Activated naive CD8-positive, alpha-beta T cell treated with anti-CD3 and anti-CD28 coated beads, Interleukin-2, amount 50 U/mL, for 24 hours (primary cell): ENCODE data around the gene THRB.

Experiments used
- ATAC-seq: fragments of 150-1000 bp; cut with Tn5 transposase; one replicate; pipeline ENCODE4 v1.10.0; 2021
- DNase-seq: peaks from one replicate; pipeline ENCODE4 v3.0.0; 2021
- H3K27ac Mint-ChIP-seq: one replicate; pipeline ENCODE4 v1.8.0; 2021; ENCODE audit warnings: mild to moderate bottlenecking, mixed read lengths
- H3K27me3 Mint-ChIP-seq: one replicate; pipeline ENCODE4 v1.8.0; 2021; ENCODE audit warnings: mixed read lengths
- H3K36me3 Mint-ChIP-seq: one replicate; pipeline ENCODE4 v1.8.0; 2021; ENCODE audit warnings: low read depth, mixed read lengths
- H3K4me1 Mint-ChIP-seq: one replicate; pipeline ENCODE4 v1.8.0; 2021; ENCODE audit warnings: mixed read lengths
- H3K4me3 Mint-ChIP-seq: one replicate; pipeline ENCODE4 v1.8.0; 2021; ENCODE audit warnings: mild to moderate bottlenecking, moderate library complexity, mixed read lengths
- H3K9me3 Mint-ChIP-seq: one replicate; pipeline ENCODE4 v1.8.0; 2021; ENCODE audit warnings: mixed read lengths

Gene THRB

DNA sequence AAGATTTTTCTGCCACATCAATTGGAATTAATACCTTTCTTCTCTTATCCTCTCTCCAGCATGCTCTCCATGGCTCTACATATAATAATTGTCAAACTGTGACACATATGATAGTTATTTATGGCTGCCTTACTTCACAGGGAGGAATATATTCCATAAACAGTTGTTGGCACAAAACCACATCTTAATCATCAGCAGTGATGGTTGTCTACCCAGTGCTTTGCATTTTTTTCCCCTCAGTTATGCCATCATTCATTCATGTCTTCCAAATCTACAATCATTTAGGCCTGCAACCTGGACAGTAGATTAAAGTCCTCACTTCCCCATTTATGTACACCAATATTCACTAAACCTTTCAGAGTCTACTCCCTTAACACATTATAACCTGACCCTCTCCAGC lies 107.7 kb downstream of the THRB start:
- H3K4me1 Mint-ChIP-seq, result no peaks in the 10 kb centered on the region
- no peak overlapping the region for H3K4me3 Mint-ChIP-seq
- no peaks in the 10 kb centered on the region for H3K9me3 Mint-ChIP-seq
- no peaks in the 10 kb centered on the region for H3K36me3 Mint-ChIP-seq
- ATAC-seq (no peak), DNase-seq (no peak)
- no peak overlapping the region for H3K27ac Mint-ChIP-seq
- no peaks in the 10 kb centered on the region for H3K27me3 Mint-ChIP-seq

DNA sequence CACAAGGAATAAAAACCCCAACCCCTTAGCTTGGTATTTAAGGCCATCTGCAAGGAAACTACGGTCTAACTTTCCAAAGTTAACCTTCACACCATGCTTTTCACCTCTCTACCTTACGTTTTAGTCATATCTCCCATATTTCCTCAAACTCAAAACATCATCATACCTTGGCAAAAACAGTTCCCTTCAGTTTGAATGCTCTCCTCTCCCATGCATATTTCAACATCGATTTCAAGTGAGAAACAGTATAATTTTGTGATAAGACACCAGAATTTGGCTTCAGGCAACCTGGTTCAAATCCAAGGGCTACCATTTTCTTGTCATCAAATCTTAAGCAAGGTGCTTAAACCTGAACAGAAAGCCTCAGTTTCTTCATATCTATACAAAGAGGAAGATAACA lies 108.2 kb downstream of the THRB start:
- Mint-ChIP-seq H3K9me3 (no peaks in the 10 kb centered on the region), H3K4me1 (no peaks in the 10 kb centered on the region), H3K27me3 (no peaks in the 10 kb centered on the region), H3K27ac (no peak overlapping the region), H3K4me3 (no peak overlapping the region), H3K36me3 (no peaks in the 10 kb centered on the region)
- no peak for DNase-seq
- ATAC-seq, result no peak

DNA sequence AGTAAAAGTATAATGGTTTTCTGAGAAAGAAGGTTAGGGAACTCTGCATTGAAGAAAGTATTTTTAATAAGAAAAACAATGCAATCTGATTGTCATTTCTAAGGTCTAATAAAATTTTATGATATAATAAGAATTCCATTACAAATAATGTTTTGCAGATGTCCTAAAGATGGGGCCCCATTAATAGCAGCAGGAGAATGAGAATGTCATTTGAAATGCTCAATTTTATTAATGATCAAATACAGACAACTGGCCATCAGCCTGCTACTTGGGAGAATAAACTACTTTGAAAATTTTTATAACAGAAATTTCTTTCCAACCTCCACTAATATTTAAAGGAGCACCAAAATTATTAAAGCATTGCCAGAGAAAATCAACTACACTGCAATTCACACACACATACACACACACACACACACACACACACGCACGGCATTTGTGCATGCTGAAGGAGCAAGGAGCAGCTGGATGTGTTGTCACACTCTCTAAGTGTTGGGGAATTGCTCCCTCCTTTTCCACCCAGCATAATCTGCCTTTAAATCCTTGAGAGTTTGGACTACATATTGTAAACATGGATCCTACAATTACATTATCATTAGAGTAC lies 109.5 kb downstream of the THRB start:
- no peak overlapping the region for H3K4me3 Mint-ChIP-seq
- DNase-seq (no peak), ATAC-seq (no peak)
- no peaks in the 10 kb centered on the region for H3K36me3 Mint-ChIP-seq
- H3K9me3 Mint-ChIP-seq, result no peaks in the 10 kb centered on the region
- no peaks in the 10 kb centered on the region for H3K4me1 Mint-ChIP-seq
- H3K27ac Mint-ChIP-seq, result no peak overlapping the region
- H3K27me3 Mint-ChIP-seq, result peaks cover 4% of the 10 kb centered on the region

DNA sequence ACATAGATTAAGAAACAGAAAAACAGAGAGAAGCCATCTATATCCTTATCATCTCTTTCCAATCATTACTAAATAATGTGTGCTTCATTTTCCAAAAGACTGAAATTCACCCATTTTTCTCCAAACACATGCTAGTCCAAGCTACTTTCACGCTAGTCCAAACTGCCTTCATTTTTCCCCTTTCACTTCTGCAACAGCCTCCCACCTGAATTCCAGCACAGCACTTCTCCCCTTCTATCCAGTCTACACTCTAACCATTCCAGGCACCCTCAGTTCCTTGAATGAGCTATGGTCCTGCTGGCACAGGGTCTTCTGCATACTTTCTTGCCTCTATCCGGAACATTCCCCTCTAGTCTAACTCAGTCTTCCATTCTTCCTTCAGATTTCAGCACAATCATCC lies 112.0 kb downstream of the THRB start:
- Mint-ChIP-seq H3K4me3 (no peak overlapping the region), H3K27me3 (peaks cover 4% of the 10 kb centered on the region), H3K4me1 (no peaks in the 10 kb centered on the region), H3K36me3 (no peaks in the 10 kb centered on the region), H3K27ac (no peak overlapping the region), H3K9me3 (no peaks in the 10 kb centered on the region)
- no peak for ATAC-seq
- DNase-seq, result no peak

DNA sequence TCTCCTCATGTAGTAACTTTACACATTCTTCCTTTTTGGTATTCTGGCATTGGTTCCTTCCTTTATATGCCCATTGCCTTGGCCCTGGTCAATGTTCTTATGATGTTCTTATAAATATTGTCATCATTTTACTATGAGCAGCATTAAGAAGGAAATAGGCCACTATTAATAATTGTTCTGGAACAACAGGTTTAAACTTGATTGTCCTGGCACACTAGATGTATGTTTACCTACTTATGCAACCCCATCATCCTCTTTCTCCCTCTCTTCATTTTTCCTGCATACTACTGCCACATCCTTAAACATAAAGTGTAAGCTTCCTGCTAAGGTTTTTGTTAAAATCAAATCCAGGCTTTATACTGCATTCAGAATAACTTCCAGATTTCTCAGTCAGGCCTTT lies 114.7 kb downstream of the THRB start:
- H3K9me3 Mint-ChIP-seq, result no peaks in the 10 kb centered on the region
- H3K27me3 Mint-ChIP-seq, result peaks cover 5% of the 10 kb centered on the region
- DNase-seq, result no peak
- no peak overlapping the region for H3K27ac Mint-ChIP-seq
- no peak for ATAC-seq
- no peaks in the 10 kb centered on the region for H3K36me3 Mint-ChIP-seq
- H3K4me1 Mint-ChIP-seq, result no peaks in the 10 kb centered on the region
- H3K4me3 Mint-ChIP-seq, result no peak overlapping the region

DNA sequence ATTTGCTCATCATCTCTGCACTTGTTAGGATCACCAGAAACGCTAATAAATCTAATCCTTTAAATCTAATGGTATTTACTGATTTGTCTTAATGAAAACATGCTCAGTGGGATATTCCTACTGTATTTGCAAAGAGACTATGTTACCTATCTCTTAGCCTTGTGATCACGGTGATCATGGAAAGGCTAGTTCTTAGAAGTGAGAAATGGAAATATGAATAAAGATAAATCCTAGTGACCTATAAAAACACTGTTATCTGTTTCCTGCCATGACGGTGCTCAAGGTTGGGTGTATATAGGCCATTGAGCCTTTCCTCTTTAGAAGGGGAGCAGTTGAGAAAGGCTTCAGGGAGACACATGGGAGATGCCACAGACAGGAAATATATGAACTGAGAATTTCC lies 116.3 kb downstream of the THRB start:
- Mint-ChIP-seq H3K4me1 (no peaks in the 10 kb centered on the region), H3K36me3 (no peaks in the 10 kb centered on the region), H3K9me3 (no peaks in the 10 kb centered on the region), H3K27ac (no peak overlapping the region), H3K27me3 (peaks cover 5% of the 10 kb centered on the region), H3K4me3 (no peak overlapping the region)
- DNase-seq, result no peak
- no peak for ATAC-seq

DNA sequence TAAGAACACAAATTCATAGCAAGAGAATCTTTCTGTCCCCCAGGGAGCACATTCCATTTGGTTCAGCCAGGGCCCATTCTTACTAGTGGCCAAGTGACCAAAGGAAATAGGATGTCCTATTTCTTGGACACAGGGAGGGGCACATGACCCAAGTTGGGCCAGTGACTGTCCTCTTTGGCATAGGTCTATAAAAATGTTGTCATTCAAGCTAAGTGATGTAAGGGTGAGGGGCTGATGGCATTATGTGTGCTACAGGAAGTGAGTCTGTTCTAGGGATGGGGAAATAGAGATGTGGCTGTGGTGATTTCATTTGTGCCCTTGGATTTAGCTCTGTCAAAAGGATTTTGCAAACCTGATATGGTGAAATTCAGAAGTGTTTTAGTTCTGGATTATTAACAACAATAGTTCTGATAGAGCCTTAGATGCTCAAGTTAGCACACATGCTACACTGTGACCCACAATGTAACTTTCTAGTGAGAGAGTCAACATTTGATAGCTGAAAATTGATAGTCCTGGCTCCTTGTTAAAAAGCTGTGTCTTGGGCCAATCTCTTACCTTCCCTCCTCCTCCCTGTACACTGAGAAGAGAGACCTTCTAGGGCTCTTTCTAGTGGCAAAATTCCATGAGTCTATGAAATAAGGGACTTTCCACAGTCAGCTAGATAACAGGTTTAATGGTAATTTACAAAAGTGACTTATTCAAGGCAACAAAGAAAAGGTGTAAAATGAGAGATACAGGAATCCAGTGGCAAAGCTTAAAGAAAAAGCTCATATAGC lies 117.2 kb downstream of the THRB start:
- no peak for ATAC-seq
- DNase-seq, result no peak
- Mint-ChIP-seq H3K4me3 (no peak overlapping the region), H3K27ac (no peak overlapping the region), H3K4me1 (no peaks in the 10 kb centered on the region), H3K36me3 (no peaks in the 10 kb centered on the region), H3K27me3 (peaks cover 5% of the 10 kb centered on the region), H3K9me3 (no peaks in the 10 kb centered on the region)

DNA sequence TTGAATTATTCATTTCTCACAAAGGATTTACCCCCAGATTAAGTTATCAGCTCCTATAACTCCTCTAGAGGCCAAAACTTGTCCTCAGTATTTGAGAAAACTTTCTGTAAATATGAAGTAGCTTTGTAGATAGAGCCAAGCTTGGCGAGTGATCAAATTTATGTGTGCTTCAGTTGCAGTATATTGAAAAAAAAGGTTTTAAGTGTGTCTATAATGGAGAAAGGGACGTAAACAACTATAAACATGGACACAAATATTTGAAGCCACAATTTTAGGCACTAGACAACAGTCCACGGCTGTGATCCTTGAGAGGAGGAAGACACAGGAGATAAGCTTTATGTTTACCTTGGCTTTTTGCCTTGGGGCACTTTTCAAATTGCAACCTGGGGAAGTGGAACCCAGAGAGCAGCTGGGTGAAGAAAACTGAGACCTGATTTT lies 118.7 kb downstream of the THRB start:
- Mint-ChIP-seq H3K36me3 (no peaks in the 10 kb centered on the region), H3K4me3 (no peak overlapping the region), H3K9me3 (no peaks in the 10 kb centered on the region), H3K4me1 (no peaks in the 10 kb centered on the region), H3K27ac (no peak overlapping the region), H3K27me3 (peaks cover 5% of the 10 kb centered on the region)
- ATAC-seq (no peak), DNase-seq (no peak)

DNA sequence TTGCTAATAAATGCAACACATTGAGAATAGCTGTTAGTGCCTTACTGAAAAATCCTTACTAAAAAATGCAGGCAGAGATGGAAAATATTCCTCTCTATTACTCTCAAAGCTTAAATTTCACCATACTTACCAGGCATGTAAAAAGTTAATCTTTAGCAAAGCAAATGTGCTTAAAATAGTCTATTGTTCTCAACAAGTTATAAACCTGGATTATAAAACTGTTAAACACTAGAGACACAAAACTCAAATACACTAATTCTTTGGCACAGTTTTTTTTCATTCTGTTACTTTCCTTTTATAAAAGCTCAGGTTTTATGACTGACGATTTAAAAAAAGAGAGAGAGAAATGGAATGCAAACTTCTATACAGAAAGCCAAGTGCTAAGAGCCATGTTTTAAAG lies 119.8 kb downstream of the THRB start:
- Mint-ChIP-seq H3K27me3 (peaks cover 2% of the 10 kb centered on the region), H3K27ac (no peak overlapping the region), H3K9me3 (no peaks in the 10 kb centered on the region), H3K4me3 (no peak overlapping the region), H3K4me1 (no peaks in the 10 kb centered on the region), H3K36me3 (no peaks in the 10 kb centered on the region)
- DNase-seq, result no peak
- no peak for ATAC-seq

DNA sequence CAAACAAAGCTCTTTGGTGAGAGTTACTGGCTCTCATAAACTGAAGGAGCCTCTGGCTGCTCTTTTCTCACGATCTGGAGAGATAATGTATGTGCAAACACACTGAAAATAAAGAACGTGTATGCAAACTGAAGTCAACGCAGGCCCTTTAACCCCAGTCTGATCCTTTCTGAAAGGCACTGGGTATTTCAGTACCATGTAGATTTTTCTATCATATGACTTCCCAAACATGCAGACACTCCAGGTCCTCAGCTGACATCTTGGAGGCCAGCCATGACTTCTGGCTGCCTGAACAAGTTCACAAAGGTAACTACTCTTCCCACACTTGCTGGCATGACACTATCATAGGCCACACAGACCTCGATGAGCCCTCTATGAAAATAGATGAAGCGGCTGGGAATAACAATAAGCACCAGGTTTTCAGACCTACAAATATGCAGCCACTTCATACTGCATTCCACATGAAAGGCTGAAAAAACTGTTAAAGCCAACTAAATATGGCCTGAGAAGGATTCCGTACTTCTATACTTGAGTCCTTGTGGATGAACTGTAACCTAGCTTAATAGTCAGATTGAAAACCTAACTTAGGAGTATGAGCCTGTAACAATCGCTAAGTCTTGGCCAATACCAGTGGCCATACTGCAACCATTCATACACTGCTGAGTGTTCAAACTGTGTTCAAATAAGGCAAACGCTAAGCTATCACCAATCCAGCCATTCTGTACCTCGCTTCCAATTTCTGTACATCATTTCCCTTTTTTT lies 121.3 kb downstream of the THRB start:
- no peaks in the 10 kb centered on the region for H3K4me1 Mint-ChIP-seq
- H3K27ac Mint-ChIP-seq, result no peak overlapping the region
- H3K36me3 Mint-ChIP-seq, result no peaks in the 10 kb centered on the region
- ATAC-seq (no peak), DNase-seq (no peak)
- H3K4me3 Mint-ChIP-seq, result no peak overlapping the region
- H3K9me3 Mint-ChIP-seq, result peaks cover 4% of the 10 kb centered on the region
- H3K27me3 Mint-ChIP-seq, result peaks cover 2% of the 10 kb centered on the region

DNA sequence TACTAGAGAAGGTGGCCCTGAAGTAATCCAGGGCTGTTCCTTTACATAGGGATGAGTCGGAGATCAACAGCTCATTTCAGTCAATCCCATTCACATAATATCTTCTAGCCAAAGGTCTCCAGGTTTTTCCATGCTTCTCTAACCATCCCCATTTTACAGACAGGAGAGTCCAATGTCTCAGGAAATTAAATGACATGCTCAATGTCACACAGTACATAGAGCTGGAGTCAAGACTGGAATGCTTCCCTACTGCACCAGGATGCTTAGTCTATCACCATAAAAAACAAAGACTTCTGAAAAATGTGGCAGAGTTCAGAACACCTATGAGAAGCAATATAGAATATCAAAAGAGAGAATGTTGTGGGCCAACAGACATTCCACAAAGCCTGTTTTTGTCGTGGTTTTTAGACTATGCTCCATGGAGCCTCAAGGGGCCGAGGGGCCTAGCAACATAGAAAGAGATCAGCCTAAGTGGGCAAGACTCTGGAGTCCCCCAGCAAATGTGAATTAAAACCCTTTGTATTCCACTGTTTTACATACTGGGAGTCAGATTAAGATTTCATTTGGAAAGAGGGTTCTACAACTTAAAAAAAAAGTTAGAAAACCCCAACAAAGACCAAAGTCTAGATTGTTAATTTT lies 122.0 kb downstream of the THRB start:
- Mint-ChIP-seq H3K36me3 (no peaks in the 10 kb centered on the region), H3K9me3 (peaks cover 4% of the 10 kb centered on the region), H3K4me3 (no peak overlapping the region), H3K27ac (no peak overlapping the region), H3K27me3 (peaks cover 2% of the 10 kb centered on the region), H3K4me1 (no peaks in the 10 kb centered on the region)
- ATAC-seq (no peak), DNase-seq (no peak)

DNA sequence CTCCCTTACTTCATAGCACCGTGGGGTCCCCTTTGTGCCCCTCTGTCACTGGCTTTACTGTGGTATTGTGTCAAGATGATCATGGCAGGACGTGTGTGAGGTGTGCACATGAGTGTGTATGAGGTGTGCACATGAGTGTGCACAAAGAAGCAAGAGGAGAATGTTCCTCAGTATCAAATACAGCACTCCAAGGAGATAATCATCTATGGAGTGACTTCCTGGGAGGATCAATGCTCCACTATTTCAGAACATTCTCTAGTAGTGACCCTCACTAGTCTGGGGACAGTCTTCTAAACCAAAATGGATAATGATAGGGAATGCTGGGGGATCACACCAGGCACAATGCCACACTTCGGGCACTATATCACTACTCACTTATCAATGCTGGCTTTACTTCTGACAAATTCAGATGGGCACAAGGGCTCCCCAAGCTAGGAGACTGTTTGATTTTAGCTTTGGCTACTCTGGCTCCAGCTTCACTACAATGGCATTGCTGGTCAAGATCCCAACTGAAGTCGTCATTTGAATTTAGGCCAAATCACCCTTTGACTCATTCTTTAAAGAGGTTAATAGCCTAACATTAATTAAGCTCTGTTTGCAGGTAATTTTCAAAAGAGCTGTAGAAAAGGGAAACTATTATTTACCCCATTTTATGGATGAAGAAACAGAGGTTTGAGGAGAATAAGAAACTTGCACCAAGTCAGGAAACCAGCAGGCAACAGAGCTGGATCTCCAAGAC lies 124.1 kb downstream of the THRB start:
- peaks cover 4% of the 10 kb centered on the region for H3K9me3 Mint-ChIP-seq
- H3K27me3 Mint-ChIP-seq, result no peaks in the 10 kb centered on the region
- no peak overlapping the region for H3K4me3 Mint-ChIP-seq
- H3K36me3 Mint-ChIP-seq, result no peaks in the 10 kb centered on the region
- H3K4me1 Mint-ChIP-seq, result no peaks in the 10 kb centered on the region
- no peak for ATAC-seq
- no peak overlapping the region for H3K27ac Mint-ChIP-seq
- no peak for DNase-seq

DNA sequence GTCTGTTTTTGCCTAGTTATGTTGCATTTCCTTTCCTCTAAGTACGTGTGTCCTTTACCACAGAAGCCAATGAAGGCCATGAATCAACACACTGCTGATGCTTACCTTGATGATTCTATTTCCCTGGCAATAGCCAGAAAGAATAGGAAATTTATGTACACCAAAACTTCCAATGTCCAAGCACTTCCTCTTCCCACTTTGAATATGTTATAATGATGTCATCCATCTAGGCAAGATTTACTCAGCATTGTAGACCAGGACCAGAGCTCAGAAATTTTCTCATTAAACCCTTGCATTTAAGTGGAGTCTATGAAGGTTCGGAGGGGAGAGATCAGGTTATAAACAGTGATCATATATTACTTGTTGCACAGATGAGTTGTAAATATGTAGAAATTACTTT lies 126.0 kb downstream of the THRB start:
- Mint-ChIP-seq H3K4me3 (no peak overlapping the region), H3K4me1 (no peaks in the 10 kb centered on the region), H3K9me3 (peaks cover 4% of the 10 kb centered on the region), H3K27me3 (no peaks in the 10 kb centered on the region), H3K27ac (no peak overlapping the region), H3K36me3 (no peaks in the 10 kb centered on the region)
- ATAC-seq, result no peak
- no peak for DNase-seq

DNA sequence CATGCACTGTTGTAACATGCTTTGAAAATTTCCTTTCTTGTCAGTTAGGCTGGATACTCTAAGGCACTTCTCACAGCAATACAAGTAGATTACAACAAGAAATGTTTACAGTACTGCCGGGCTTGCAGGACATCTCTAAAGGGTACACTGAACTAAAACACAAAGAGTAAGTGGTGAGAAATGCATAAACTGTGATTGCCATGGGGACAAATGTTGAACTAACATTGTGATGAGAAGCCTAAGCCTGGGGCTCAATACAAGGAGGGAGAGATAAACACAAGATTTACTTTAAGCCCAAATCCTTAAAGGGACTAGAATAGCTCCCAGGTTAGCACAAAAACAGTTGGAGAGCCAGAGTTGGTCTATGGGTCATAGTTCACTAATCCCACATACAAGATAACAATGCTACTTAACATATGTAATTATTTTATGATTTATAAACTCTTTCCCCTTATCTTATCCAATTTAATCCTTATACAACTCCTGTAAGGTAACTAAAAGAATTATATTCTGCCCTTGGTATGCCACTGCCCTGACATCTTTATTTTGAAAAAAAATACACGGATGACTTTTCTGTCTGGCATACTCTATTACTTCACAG lies 126.9 kb downstream of the THRB start:
- H3K4me1 Mint-ChIP-seq, result no peaks in the 10 kb centered on the region
- H3K9me3 Mint-ChIP-seq, result peaks cover 4% of the 10 kb centered on the region
- H3K4me3 Mint-ChIP-seq, result no peak overlapping the region
- no peaks in the 10 kb centered on the region for H3K27me3 Mint-ChIP-seq
- DNase-seq (no peak), ATAC-seq (no peak)
- no peak overlapping the region for H3K27ac Mint-ChIP-seq
- H3K36me3 Mint-ChIP-seq, result no peaks in the 10 kb centered on the region
